CD1c-positive myeloid dendritic cell (primary cell): ENCODE data around the gene ZNF253.
"Not testable (repeated sequence)": the region's sequence is repeated elsewhere in the genome, so short reads cannot be mapped to it uniquely, and the experiment has no call there.

Experiments used
- DNase-seq: peaks from one replicate; pipeline ENCODE4 v3.0.0-alpha.2; 2016; ENCODE audit errors: extremely low spot score

ZNF253 gene

DNA sequence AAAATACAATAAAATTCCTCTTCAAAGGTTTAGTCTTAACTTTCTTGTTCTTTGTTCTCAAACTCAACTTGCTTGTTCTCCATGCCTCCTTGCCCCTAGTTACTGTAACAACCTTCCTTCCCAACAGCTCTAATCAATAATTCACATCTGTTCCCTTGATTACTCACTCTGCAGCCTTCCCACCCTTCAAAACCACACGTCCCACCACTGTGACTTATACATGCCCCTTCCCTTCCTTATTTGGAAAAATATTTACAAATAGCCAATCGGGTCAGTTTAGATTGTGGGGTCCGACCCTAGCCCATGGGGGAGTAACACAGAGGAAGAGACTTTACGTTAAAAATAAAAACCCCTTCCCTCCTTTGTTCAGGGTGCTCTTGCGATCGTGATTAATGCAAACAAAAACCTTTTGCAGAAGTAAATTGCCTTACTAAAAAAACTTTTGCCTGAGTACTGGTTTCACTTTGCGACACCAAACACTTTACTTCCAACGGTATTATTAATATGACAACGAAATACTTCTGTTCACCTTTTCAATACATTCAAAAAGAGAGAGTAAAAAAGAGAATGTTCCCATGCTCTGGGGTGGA lies 34.6 kb downstream of the ZNF253 start:
- DNase-seq: no peak

DNA sequence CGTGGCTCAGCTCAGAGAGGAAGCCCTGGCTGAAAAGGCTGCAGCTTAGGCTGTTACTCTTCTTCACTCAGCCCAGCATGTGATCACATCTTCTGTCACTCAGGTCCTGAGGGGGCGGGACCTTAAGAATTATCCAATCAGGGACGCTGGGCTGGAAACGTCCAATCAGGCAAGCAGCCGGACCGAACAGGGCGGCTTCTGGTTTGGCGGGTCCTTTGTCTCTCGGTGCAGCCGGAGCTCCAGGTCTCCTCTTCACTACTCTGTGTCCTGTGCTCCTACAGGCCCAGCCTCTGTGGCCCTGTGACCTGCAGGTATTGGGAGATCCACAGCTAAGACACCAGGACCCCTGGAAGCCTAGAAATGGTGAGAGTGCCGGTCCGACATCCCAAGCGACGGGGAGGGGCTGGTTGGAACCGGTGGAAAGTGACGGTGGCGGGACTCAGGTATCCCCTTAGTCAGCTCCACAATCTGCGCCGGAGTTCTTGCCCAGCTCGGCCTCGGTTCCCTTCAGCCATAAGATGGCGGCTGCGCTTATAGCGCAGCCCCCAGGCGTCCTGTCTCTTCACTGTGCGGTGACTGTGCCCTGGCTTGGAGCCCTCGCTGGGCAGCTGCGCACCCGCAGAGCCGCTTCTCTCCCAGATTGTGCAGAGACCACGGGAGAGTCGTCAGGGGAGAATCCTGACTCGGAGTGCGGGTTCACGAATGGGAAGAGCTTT lies 35.2 kb downstream of the ZNF253 start, which contains the start of gene ZNF93:
ZNF93 (plus strand) TSS at position 218 of the 716 bp plus-strand sequence; CDS start at position 361, 143 bp downstream.
- DNase-seq: peak; percentile 95

DNA sequence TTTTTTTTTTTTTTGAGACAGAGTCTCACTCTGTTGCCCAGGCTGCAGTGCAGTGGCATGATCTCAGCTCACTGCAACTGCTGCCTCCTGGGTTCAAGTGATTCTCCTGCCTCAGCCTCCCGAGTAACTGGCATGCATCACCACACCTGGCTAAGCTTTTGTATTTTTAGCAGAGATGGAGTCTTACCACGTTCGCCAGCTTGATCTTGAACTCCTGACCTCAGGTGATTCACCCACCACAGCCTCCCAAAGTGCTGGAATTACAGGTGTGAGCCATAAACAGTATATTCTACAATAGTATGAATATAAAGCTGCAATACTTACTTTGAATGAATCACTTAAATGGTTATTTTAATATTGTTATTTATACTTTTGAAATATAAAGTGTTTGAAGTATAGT lies 41.9 kb downstream of the ZNF253 start:
- DNase-seq: not testable (repeated sequence)

DNA sequence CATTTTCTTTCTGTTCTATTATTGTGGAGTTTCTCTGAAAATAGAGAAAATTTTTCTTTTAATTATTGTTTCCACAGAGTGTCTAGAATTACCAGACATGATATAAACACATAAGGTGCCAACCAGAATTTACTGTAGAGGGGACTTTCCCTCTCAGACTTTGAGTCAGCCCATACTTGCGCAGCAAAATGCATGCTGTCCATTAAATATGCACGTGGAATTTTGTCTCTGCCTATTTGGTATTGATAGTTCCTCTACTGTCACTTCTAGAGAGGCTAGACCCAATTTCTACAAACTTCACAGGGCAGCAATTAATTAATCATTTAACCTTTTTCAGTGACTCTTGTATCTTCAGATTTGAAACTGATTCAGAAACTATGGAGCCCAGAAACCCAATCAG lies 44.0 kb downstream of the ZNF253 start:
- no peak for DNase-seq

DNA sequence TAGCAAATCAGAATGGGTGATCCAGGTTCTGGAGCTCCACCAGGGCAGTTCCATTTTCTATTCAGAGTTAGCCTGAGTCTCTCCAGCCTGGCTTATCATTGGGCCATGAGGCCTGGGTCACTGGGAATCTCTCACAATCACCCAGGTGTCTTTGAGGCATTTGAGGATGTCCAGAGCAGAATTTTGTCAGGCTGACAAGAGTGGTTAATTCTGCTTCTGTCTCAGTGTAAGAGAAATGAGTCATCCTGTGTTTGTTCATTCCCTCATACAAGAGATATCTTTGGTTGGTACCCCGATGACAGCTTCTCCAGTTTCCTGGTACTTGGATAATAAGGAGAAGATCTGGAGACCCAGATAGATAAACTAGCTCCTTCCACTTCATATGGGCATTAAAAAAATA lies 45.5 kb downstream of the ZNF253 start:
- no peak for DNase-seq

DNA sequence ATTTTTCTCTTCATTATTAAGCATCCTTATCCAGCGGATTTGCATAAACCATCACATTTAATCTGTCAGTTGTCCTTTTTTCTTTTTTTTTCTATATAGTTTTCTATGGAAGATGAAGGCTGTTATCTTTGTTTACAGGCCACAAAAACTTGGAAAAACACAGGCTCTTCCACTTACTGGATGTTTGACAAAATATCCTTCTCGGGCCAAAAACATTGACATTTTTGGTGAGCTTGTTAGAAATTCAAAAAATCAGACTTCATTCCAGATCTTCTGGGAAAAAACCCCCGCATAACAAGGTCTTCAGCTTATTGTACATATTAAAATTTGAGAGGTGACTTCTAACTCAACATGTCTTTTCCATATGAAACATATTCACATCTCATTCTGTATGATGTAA lies 48.9 kb downstream of the ZNF253 start:
- DNase-seq: no peak

DNA sequence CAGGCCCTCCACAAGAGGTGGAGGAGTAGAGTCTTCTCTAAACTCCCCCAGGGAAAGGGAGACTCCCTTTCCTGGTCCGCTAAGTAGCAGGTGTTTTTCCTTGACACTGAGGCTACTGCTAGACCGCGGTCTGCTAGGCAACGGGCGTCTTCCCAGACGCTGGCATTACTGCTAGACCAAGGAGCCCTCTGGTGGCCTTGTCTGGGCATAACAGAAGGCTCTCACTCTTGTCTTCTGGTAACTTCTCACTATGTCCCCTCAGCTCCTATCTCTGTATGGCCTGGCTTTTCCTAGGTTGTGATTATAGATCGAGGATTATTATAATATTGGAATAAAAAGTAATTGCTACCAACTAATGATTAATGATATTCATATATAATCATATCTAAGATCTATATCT lies 64.7 kb downstream of the ZNF253 start:
- peak; percentile 9 for DNase-seq

DNA sequence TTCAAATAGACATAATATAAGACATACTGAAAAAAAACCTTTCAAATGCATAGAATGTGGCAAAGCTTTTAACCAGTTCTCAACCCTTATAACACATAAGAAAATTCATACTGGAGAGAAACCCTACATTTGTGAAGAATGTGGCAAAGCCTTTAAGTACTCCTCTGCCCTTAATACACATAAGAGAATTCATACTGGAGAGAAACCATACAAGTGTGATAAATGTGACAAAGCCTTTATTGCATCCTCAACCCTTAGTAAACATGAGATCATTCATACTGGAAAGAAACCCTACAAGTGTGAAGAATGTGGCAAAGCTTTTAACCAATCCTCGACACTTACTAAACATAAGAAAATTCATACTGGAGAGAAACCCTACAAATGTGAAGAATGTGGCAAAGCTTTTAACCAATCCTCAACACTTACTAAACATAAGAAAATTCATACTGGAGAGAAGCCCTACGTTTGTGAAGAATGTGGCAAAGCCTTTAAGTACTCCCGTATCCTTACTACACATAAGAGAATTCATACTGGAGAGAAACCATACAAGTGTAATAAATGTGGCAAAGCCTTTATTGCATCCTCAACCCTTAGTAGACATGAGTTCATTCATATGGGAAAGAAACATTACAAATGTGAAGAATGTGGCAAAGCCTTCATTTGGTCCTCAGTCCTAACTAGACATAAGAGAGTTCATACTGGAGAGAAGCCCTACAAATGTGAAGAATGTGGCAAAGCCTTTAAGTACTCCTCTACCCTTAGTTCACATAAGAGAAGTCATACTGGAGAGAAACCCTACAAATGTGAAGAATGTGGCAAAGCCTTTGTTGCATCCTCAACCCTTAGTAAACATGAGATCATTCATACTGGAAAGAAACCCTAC lies 68.0 kb downstream of the ZNF253 start:
- not testable (repeated sequence) for DNase-seq

DNA sequence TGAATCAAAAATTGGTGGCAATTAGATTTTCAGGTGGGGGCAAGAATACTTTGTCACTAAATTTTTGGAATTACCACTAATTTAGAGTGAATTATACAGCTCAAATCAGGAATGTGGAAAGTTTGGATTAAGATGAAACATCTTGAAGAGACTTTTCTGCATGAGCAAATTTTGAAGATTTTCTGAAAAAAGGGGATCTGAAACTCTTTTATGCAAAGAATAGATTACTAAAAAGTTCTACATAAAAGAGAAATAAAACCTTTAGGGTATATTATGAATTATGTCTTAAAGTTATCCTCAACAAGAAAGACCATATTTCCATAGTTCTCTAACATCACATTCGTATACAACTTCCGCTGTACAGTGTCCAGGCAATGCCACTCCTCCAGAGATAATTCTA lies 71.7 kb downstream of the ZNF253 start:
- no peak for DNase-seq

DNA sequence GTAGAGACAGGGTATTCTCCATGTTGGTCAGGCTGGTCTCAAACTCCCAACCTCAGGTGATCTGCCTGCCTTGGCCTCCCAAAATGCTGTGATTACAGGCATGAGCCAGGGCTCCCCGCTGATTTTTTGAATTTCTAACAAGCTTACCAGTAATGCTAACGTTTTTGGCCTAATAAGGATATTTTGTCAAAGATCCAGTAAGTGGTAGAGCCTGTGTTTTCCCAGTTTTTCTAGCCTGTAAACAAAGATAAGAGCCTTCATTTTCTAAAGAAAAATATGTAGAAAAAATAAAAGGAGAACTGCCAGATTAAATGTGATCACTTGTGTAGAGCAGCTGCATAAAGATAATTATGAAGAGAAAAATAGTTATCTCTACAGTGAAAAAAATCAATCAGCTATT lies 72.8 kb downstream of the ZNF253 start:
- no peak for DNase-seq

DNA sequence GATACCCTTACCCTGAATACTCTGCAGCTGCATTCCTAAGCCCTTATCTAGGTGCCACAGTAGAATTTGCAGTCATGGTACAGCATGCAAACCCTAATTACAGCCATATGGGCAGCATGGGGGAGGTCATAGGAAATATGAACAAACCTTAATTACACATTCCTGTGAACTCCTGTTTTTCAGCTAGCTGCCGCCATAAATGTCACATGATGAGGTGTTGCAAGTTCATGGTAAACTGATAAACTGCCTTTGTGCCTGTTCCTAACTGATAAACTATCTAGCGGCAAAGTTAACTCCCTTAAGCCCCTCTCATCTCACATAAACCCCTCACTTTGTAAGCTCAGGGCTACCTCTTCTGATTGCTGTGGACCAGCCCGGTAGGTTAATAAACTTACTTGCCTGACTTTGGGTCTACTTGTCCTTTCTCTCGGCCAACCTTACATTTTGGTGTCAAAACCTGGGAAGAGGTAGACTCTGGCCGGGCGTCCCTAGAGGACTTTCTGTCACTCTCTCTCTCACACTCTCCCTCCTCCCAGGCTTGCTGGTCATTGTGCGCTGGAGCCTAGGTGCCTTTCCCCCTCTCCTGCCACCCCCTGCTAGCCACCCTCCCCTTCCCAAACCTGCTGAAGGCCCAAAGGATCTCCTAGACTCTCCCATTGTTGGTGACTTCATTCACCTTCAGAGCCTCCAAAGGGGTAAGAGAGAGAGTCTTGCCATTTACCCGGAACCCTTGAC lies 78.3 kb downstream of the ZNF253 start:
- no peak for DNase-seq
